ENCODE measurements around the gene TAS2R4.
A peak's percentile ranks its signal among the peaks of the same experiment; 100 is the strongest.

Gene TAS2R4

DNA sequence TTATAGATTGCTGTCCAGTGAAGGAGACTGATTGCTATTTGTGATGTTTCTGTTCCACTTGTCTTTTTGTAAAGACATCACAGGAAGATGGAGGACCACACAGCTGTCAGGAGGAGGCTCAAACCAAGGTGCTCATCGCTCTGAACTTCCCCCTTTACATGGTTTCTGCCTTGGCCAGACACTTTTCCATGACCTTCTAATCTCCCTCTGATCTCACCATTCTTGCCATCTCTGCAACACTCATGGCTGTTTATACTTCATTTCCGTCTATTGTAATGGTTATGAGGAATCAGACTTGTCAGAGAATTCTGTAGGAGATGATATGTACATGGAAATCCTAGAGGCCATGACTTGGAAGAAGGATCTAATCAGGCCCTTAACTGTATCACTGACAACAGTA, 11.8 kb downstream of the TAS2R4 start:
- H3K14ac ChIP-seq (ENCODE audit: low read length in 2 of 2) = no peak overlapping the region
- no peak overlapping the region for H2BK15ac ChIP-seq (ENCODE audit: low read depth, poor library complexity, severe bottlenecking)

DNA sequence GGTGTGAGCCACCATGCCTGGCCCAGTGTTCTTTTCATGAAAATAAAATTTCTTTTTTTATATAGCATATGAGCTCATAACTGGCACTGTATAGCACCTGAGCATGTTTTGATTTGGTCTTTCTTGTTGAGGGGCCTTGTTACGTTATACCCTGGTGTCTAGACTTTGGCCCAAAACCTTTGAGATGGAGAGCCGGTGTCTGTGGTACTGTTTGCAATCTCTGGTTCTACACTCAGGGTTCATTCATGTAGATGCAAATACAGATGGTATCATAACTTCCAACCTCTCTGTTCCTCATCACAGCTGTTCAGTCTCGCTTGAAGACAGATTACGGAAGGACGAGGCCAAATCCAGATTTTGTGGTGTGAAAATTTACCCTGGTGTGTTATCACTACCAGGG, 13.4 kb downstream of the TAS2R4 start, which contains the start of gene TAS2R5:
TAS2R5 (plus strand) TSS at position 301 of the 400 bp plus-strand sequence. CDS start 145 bp downstream, outside the sequence.
- Histone ChIP-seq H3K36me3 (ENCODE audit: control insufficient read depth in 1 of 2, insufficient read depth in 2 of 2, low read depth in 1 of 2, low read length in 2 of 2) (peaks cover 15 to 23% of the 10 kb centered on the region in 2 experiments), H3K4me2 (ENCODE audit: low read length, poor library complexity, severe bottlenecking) (no peak within 1 kb of the TSS), H2AK5ac (ENCODE audit: low read length, severe bottlenecking) (no peak within 1 kb of the TSS), H2BK15ac (ENCODE audit: low read depth, poor library complexity, severe bottlenecking) (no peak within 1 kb of the TSS), H4K8ac (ENCODE audit: low read length) (no peak within 1 kb of the TSS), H3K14ac (ENCODE audit: low read length in 2 of 2) (no peak within 1 kb of the TSS), H2BK5ac (ENCODE audit: low read depth, low read length, poor library complexity, severe bottlenecking) (no peak within 1 kb of the TSS), H4K91ac (ENCODE audit: low read length) (no peak within 1 kb of the TSS), H2AFZ (ENCODE audit: low read depth, low read length) (no peak within 1 kb of the TSS), H3K23ac (ENCODE audit: low read length in 2 of 2) (no peak within 1 kb of the TSS), H3K9me3 (ENCODE audit: control insufficient read depth, low read length) (no peaks in the 10 kb centered on the region), H3K27ac (ENCODE audit: low read length, poor library complexity, severe bottlenecking) (no peak within 1 kb of the TSS), H3K4ac (ENCODE audit: low read depth in 1 of 2, low read length in 2 of 2) (no peak within 1 kb of the TSS), H2BK12ac (ENCODE audit: low read length in 2 of 2) (no peak within 1 kb of the TSS), H3K18ac (ENCODE audit: low read depth in 1 of 2, low read length in 2 of 2) (no peak within 1 kb of the TSS), H3K4me1 (ENCODE audit: control insufficient read depth, insufficient read depth, low read depth, low read length) (peaks cover 1% of the 10 kb centered on the region), H3K9ac (ENCODE audit: low read length) (no peak within 1 kb of the TSS), H2BK120ac (ENCODE audit: low read depth, low read length) (no peak within 1 kb of the TSS), H3K79me1 (replicated peaks; ENCODE audit: low read length, poor library complexity, severe bottlenecking) (peaks cover 12% of the 10 kb centered on the region), H3K4me3 (ENCODE audit: insufficient read depth in 1 of 2, low read depth in 1 of 2, low read length in 2 of 2) (no peak within 1 kb of the TSS), H3K27me3 (ENCODE audit: control insufficient read depth in 1 of 2, insufficient read depth in 1 of 2, low read length in 2 of 2) (no peaks in the 10 kb centered on the region)
- WGBS = 96% methylated on average over 5 of the region's 5 CpGs
- DNase-seq = no peak

More for the DNA sequence above, 11.8 kb downstream of the TAS2R4 start:
- H3K27me3 ChIP-seq (ENCODE audit: control insufficient read depth in 1 of 2, insufficient read depth in 1 of 2, low read length in 2 of 2) = no peaks in the 10 kb centered on the region
- H3K4me2 ChIP-seq (ENCODE audit: low read length, poor library complexity, severe bottlenecking) = no peak overlapping the region
- H3K18ac ChIP-seq (ENCODE audit: low read depth in 1 of 2, low read length in 2 of 2) = no peak overlapping the region
- H3K36me3 ChIP-seq (ENCODE audit: control insufficient read depth in 1 of 2, insufficient read depth in 2 of 2, low read depth in 1 of 2, low read length in 2 of 2) = peaks cover 15 to 20% of the 10 kb centered on the region in 2 experiments
- H3K4me1 ChIP-seq (ENCODE audit: control insufficient read depth, insufficient read depth, low read depth, low read length) = peaks cover 1% of the 10 kb centered on the region
- no peak overlapping the region for H3K23ac ChIP-seq (ENCODE audit: low read length in 2 of 2)
- H3K4ac ChIP-seq (ENCODE audit: low read depth in 1 of 2, low read length in 2 of 2) = no peak overlapping the region
- H2BK12ac ChIP-seq (ENCODE audit: low read length in 2 of 2) = no peak overlapping the region
- 100% methylated on average over 1 of the region's 2 CpGs for WGBS
- H3K9ac ChIP-seq (ENCODE audit: low read length) = no peak overlapping the region
- no peak overlapping the region for H2AFZ ChIP-seq (ENCODE audit: low read depth, low read length)
- H3K79me1 ChIP-seq (replicated peaks; ENCODE audit: low read length, poor library complexity, severe bottlenecking) = peaks cover 12% of the 10 kb centered on the region
- DNase-seq = no peak
- H3K4me3 ChIP-seq (ENCODE audit: insufficient read depth in 1 of 2, low read depth in 1 of 2, low read length in 2 of 2) = no peak overlapping the region
- no peaks in the 10 kb centered on the region for H3K9me3 ChIP-seq (ENCODE audit: control insufficient read depth, low read length)
- H4K8ac ChIP-seq (ENCODE audit: low read length) = peak overlapping the region; percentile 50
- no peak overlapping the region for H2BK120ac ChIP-seq (ENCODE audit: low read depth, low read length)
- no peak overlapping the region for H2BK5ac ChIP-seq (ENCODE audit: low read depth, low read length, poor library complexity, severe bottlenecking)
- H4K91ac ChIP-seq (ENCODE audit: low read length) = no peak overlapping the region
- H3K27ac ChIP-seq (ENCODE audit: low read length, poor library complexity, severe bottlenecking) = no peak overlapping the region
- no peak overlapping the region for H2AK5ac ChIP-seq (ENCODE audit: low read length, severe bottlenecking)

DNA sequence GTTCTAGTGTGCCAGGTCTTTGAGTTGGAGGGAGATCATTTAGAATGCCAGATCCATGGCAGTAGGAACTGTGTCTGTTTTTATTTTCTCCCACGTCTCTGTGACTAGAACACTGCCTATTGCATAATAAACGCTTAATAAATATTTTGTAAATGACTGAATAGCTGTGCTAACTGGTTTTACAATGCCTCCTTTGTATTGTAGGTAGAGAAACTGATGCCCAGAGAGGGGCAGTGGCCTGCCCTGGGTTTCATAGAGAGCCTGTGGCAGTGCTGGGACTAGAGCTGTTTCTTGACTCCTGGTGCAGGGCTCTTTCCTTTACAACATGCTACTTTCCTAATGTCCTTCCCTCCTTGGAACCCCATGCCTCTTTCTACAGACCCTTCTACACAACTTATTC, 16.1 kb downstream of the TAS2R4 start:
- Histone ChIP-seq H2BK15ac (ENCODE audit: low read depth, poor library complexity, severe bottlenecking) (no peak overlapping the region), H2BK5ac (ENCODE audit: low read depth, low read length, poor library complexity, severe bottlenecking) (no peak overlapping the region), H3K4me3 (ENCODE audit: insufficient read depth in 1 of 2, low read depth in 1 of 2, low read length in 2 of 2) (no peak overlapping the region), H4K8ac (ENCODE audit: low read length) (no peak overlapping the region), H3K9ac (ENCODE audit: low read length) (no peak overlapping the region), H3K23ac (ENCODE audit: low read length in 2 of 2) (no peak overlapping the region), H2BK120ac (ENCODE audit: low read depth, low read length) (no peak overlapping the region), H3K79me1 (replicated peaks; ENCODE audit: low read length, poor library complexity, severe bottlenecking) (peaks cover 2% of the 10 kb centered on the region), H2AK5ac (ENCODE audit: low read length, severe bottlenecking) (no peak overlapping the region), H2BK12ac (ENCODE audit: low read length in 2 of 2) (no peak overlapping the region), H2AFZ (ENCODE audit: low read depth, low read length) (no peak overlapping the region), H4K91ac (ENCODE audit: low read length) (no peak overlapping the region), H3K9me3 (ENCODE audit: control insufficient read depth, low read length) (no peaks in the 10 kb centered on the region), H3K27ac (ENCODE audit: low read length, poor library complexity, severe bottlenecking) (no peak overlapping the region), H3K4me2 (ENCODE audit: low read length, poor library complexity, severe bottlenecking) (no peak overlapping the region), H3K27me3 (ENCODE audit: control insufficient read depth in 1 of 2, insufficient read depth in 1 of 2, low read length in 2 of 2) (no peaks in the 10 kb centered on the region), H3K18ac (ENCODE audit: low read depth in 1 of 2, low read length in 2 of 2) (no peak overlapping the region), H3K4ac (ENCODE audit: low read depth in 1 of 2, low read length in 2 of 2) (no peak overlapping the region), H3K36me3 (ENCODE audit: control insufficient read depth in 1 of 2, insufficient read depth in 2 of 2, low read depth in 1 of 2, low read length in 2 of 2) (peaks cover 13 to 23% of the 10 kb centered on the region in 2 experiments), H3K4me1 (ENCODE audit: control insufficient read depth, insufficient read depth, low read depth, low read length) (no peaks in the 10 kb centered on the region), H3K14ac (ENCODE audit: low read length in 2 of 2) (no peak overlapping the region)
- WGBS = no CpG with 5 or more reads among the region's 2 CpGs
- DNase-seq = no peak

DNA sequence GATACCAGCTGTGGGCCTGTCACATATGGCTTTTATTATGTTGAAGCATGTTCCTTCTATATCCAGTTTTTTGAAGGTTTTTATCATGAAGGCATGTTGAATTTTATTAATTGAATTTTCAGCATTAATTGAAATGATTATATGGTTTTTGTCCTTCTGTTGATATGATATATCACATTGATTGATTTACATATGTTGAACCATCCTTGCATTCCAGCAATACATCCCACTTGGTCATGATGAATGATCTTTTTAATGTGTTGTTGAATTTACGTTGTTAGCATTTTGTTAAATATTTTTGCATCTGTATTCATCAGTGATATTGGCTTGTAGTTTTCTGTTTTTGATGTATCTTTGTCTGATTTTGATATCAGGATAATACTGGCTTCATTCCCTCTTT, 43.6 kb downstream of the TAS2R4 start:
- H2BK120ac ChIP-seq (ENCODE audit: low read depth, low read length) = no peak overlapping the region

More for the DNA sequence above, 43.6 kb downstream of the TAS2R4 start:
- no peaks in the 10 kb centered on the region for H3K27me3 ChIP-seq (ENCODE audit: control insufficient read depth in 1 of 2, insufficient read depth in 1 of 2, low read length in 2 of 2)
- H3K36me3 ChIP-seq (ENCODE audit: control insufficient read depth in 1 of 2, insufficient read depth in 2 of 2, low read depth in 1 of 2, low read length in 2 of 2) = no peaks in the 10 kb centered on the region
- no peak overlapping the region for H4K91ac ChIP-seq (ENCODE audit: low read length)
- no peak overlapping the region for H3K4ac ChIP-seq (ENCODE audit: low read depth in 1 of 2, low read length in 2 of 2)
- no peak overlapping the region for H2AFZ ChIP-seq (ENCODE audit: low read depth, low read length)
- H3K79me1 ChIP-seq (replicated peaks; ENCODE audit: low read length, poor library complexity, severe bottlenecking) = no peaks in the 10 kb centered on the region
- no peak overlapping the region for H3K9ac ChIP-seq (ENCODE audit: low read length)
- WGBS = 83% methylated on average over 1 of the region's 1 CpG
- H4K8ac ChIP-seq (ENCODE audit: low read length) = no peak overlapping the region
- no peak overlapping the region for H3K18ac ChIP-seq (ENCODE audit: low read depth in 1 of 2, low read length in 2 of 2)
- H3K4me2 ChIP-seq (ENCODE audit: low read length, poor library complexity, severe bottlenecking) = no peak overlapping the region
- no peak overlapping the region for H3K4me3 ChIP-seq (ENCODE audit: insufficient read depth in 1 of 2, low read depth in 1 of 2, low read length in 2 of 2)
- no peak overlapping the region for H3K27ac ChIP-seq (ENCODE audit: low read length, poor library complexity, severe bottlenecking)
- no peak overlapping the region for H3K23ac ChIP-seq (ENCODE audit: low read length in 2 of 2)
- no peak overlapping the region for H2BK15ac ChIP-seq (ENCODE audit: low read depth, poor library complexity, severe bottlenecking)
- no peaks in the 10 kb centered on the region for H3K4me1 ChIP-seq (ENCODE audit: control insufficient read depth, insufficient read depth, low read depth, low read length)
- H3K14ac ChIP-seq (ENCODE audit: low read length in 2 of 2) = no peak overlapping the region
- DNase-seq = no peak
- no peak overlapping the region for H2AK5ac ChIP-seq (ENCODE audit: low read length, severe bottlenecking)
- H2BK12ac ChIP-seq (ENCODE audit: low read length in 2 of 2) = no peak overlapping the region
- H2BK5ac ChIP-seq (ENCODE audit: low read depth, low read length, poor library complexity, severe bottlenecking) = no peak overlapping the region
- H3K9me3 ChIP-seq (ENCODE audit: control insufficient read depth, low read length) = peaks cover 49% of the 10 kb centered on the region

All from mesenchymal stem cell (in vitro differentiated cells and primary cell).